ENCODE measurements around the gene NEB. TPM values are rescaled to one million over a fixed set of nuclear protein-coding genes. Genes with fewer than 3 reads are reported as not detected.

NEB gene
- total and polyA plus RNA-seq, 2 donors (not counting 1 experiment from before 2014, with no cell fraction given), result 3.6 to 4.6 TPM

- Histone ChIP-seq H3K79me2 (ENCODE audit: control insufficient read depth, insufficient read depth, low read length) (peaks cover 9% of the 10 kb centered on the region), H2AFZ (ENCODE audit: insufficient read depth, low read depth, low read length, poor library complexity, severe bottlenecking) (no peak overlapping the region), H3K36me3 (replicated peaks in 1 of 2; ENCODE audit: control extremely low read depth in 1 of 2, control insufficient read depth in 1 of 2, extremely low read depth in 1 of 2, insufficient read depth in 2 of 2, low read length in 1 of 2) (no peaks in the 10 kb centered on the region), H3K4me3 (ENCODE audit: control extremely low read depth in 1 of 5, extremely low read depth in 1 of 5, insufficient read depth in 1 of 5, low read depth in 2 of 5, low read length in 4 of 5) (peak overlapping the region in 1 of 5 experiments; percentile 38), H4K20me1 (ENCODE audit: control insufficient read depth, insufficient read depth, low read length, poor library complexity, severe bottlenecking) (no peaks in the 10 kb centered on the region), H3K27ac (ENCODE audit: low read length in 2 of 2) (peak overlapping the region; percentile 95 to 96), H3K4me2 (replicated peaks; ENCODE audit: low read depth, low read length, poor library complexity, severe bottlenecking) (peak overlapping the region; percentile 70), H3K27me3 (replicated peaks in 1 of 4; ENCODE audit: control extremely low read depth in 1 of 4, control insufficient read depth in 3 of 4, insufficient read depth in 4 of 4, low read length in 3 of 4) (no peaks in the 10 kb centered on the region), H3K4me1 (ENCODE audit: control insufficient read depth in 2 of 2, insufficient read depth in 2 of 2, low read length in 2 of 2) (peaks cover 86 to 88% of the 10 kb centered on the region in 2 donors), H3K9ac (ENCODE audit: low read length) (peak overlapping the region; percentile 38), H3K9me3 (ENCODE audit: control extremely low read depth in 1 of 3, control insufficient read depth in 2 of 3, insufficient read depth in 1 of 3, low read length in 2 of 3) (peaks cover 0 to 14% (median 3%) of the 10 kb centered on the region in 3 donors)
- Mint-ChIP-seq H3K27ac (peak overlapping the region; percentile 93), H3K4me3 (peak overlapping the region; percentile 76), H3K4me1 (peaks cover 90% of the 10 kb centered on the region), H3K9me3 (ENCODE audit: insufficient read depth) (no peaks in the 10 kb centered on the region), H3K27me3 (no peaks in the 10 kb centered on the region)
- WGBS (ENCODE audit: insufficient coverage), result no CpG with 5 or more reads among the region's 2 CpGs
- intact Hi-C loops (cut with micrococcal nuclease), result loop anchor here (1.0 to 10.0 kb wide), 4 partner anchors 57 to 946 kb away; partner anchors contain the start of genes ARL5A, ARL6IP6, PRPF40A and STAM2
- ChIA-PET CTCF (interaction anchor here (1.0 to 2.4 kb wide), 6 partner anchors 16 to 57 kb away, joined by 3 to 7 read pairs (median 6); partner anchors contain the start of gene ARL5A), POLR2A (interaction anchor here (0.6 to 1.6 kb wide), 2 partner anchors 57 to 113 kb away, joined by 3 to 5 read pairs; partner anchors contain the start of gene ARL5A)
- DNase-seq, result no peak
- TF ChIP-seq CTCF (IDR thresholded peaks at IDR 0.05) (no peak), EZH2 (IDR thresholded peaks at IDR 0.05; ENCODE audit: borderline replicate concordance, insufficient read depth, low read depth, low read length, poor library complexity, severe bottlenecking) (no peak)
- ATAC-seq (ENCODE audit: low read depth), result no peak
Observed at GRCh38 chr2:151770995-151771394, 36.7 kb upstream of the NEB start.

GRCh38 chr2:151769606-151770005 is 35.3 kb upstream of the NEB start:
- H3K9ac ChIP-seq (ENCODE audit: low read length), result no peak overlapping the region
- peaks cover 9% of the 10 kb centered on the region for H3K79me2 ChIP-seq (ENCODE audit: control insufficient read depth, insufficient read depth, low read length)
- Mint-ChIP-seq H3K27ac (peak overlapping the region; percentile 76), H3K27me3 (no peaks in the 10 kb centered on the region), H3K4me3 (peak overlapping the region; percentile 23), H3K4me1 (peaks cover 91% of the 10 kb centered on the region), H3K9me3 (ENCODE audit: insufficient read depth) (no peaks in the 10 kb centered on the region)
- CTCF ChIA-PET, result interaction anchor here (1.2 to 1.5 kb wide), 2 partner anchors 19 to 40 kb away, joined by 3 to 4 read pairs; no protein-coding TSS in a partner anchor
- no peaks in the 10 kb centered on the region for H4K20me1 ChIP-seq (ENCODE audit: control insufficient read depth, insufficient read depth, low read length, poor library complexity, severe bottlenecking)
- DNase-seq (no peak), ATAC-seq (ENCODE audit: low read depth) (no peak)
- intact Hi-C loops (cut with micrococcal nuclease), result loop anchor here (5.0 to 10.0 kb wide), 2 partner anchors 405 to 948 kb away; partner anchors contain the start of genes ARL6IP6, PRPF40A and STAM2
- peak overlapping the region; percentile 95 to 96 for H3K27ac ChIP-seq (ENCODE audit: low read length in 2 of 2)
- H3K36me3 ChIP-seq (replicated peaks in 1 of 2; ENCODE audit: control extremely low read depth in 1 of 2, control insufficient read depth in 1 of 2, extremely low read depth in 1 of 2, insufficient read depth in 2 of 2, low read length in 1 of 2), result no peaks in the 10 kb centered on the region
- no CpG with 5 or more reads among the region's 1 CpG for WGBS (ENCODE audit: insufficient coverage)
- H3K4me3 ChIP-seq (ENCODE audit: control extremely low read depth in 1 of 5, extremely low read depth in 1 of 5, insufficient read depth in 1 of 5, low read depth in 2 of 5, low read length in 4 of 5), result no peak overlapping the region
- peak overlapping the region; percentile 13 for H3K4me2 ChIP-seq (replicated peaks; ENCODE audit: low read depth, low read length, poor library complexity, severe bottlenecking)
- peaks cover 86 to 92% of the 10 kb centered on the region in 2 donors for H3K4me1 ChIP-seq (ENCODE audit: control insufficient read depth in 2 of 2, insufficient read depth in 2 of 2, low read length in 2 of 2)
- POLR2A ChIA-PET, result no interaction called here
- TF ChIP-seq CTCF (IDR thresholded peaks at IDR 0.05), result no peak
- TF ChIP-seq EZH2 (IDR thresholded peaks at IDR 0.05; ENCODE audit: borderline replicate concordance, insufficient read depth, low read depth, low read length, poor library complexity, severe bottlenecking), result no peak
- no peak overlapping the region for H2AFZ ChIP-seq (ENCODE audit: insufficient read depth, low read depth, low read length, poor library complexity, severe bottlenecking)
- peaks cover 0 to 7% (median 0%) of the 10 kb centered on the region in 3 donors for H3K9me3 ChIP-seq (ENCODE audit: control extremely low read depth in 1 of 3, control insufficient read depth in 2 of 3, insufficient read depth in 1 of 3, low read length in 2 of 3)
- no peaks in the 10 kb centered on the region for H3K27me3 ChIP-seq (replicated peaks in 1 of 4; ENCODE audit: control extremely low read depth in 1 of 4, control insufficient read depth in 3 of 4, insufficient read depth in 4 of 4, low read length in 3 of 4)
